Adrenal gland (tissue), 12 donors: ENCODE measurements around the gene GMEB2. TPM values are rescaled to one million over a fixed set of nuclear protein-coding genes. Genes with fewer than 3 reads are reported as not detected.

Experiments used
- DNase-seq, 7 donors: peaks; one replicate each; pipeline ENCODE4 v3.0.0-alpha.2; 2019 to 2020
- H3K27ac ChIP-seq, 5 donors: fragments of 200-600 bp; sonication (generic) in 4 of 5; 1 replicate in 3 of 5; 2 replicates in 2 of 5; pipeline versions ENCODE4 v1.5.1 to v1.8.0; 2016 to 2020; ENCODE audit warnings: mild to moderate bottlenecking in 1 of 5
- H3K27me3 ChIP-seq: fragments of 200-600 bp; 2 replicates; pipeline ENCODE4 v1.8.0; 2021
- H3K36me3 ChIP-seq, 2 donors: fragments of 200-600 bp; replicated peaks in 1 of 2; 1 replicate in 1 of 2; 2 replicates in 1 of 2; pipeline versions ENCODE4 v1.5.1 to v1.8.0; 2018 to 2022
- H3K4me1 ChIP-seq, 2 donors: fragments of 200-600 bp; replicated peaks in 1 of 2; 1 replicate in 1 of 2; 2 replicates in 1 of 2; pipeline versions ENCODE4 v1.5.1 to v1.8.0; 2018 to 2021
- H3K4me3 ChIP-seq, 4 donors: fragments of 200-600 bp; sonication (generic) in 3 of 4; one replicate each; pipeline ENCODE4 v1.5.1; 2016 to 2018
- H3K9me3 ChIP-seq, 3 donors: fragments of 200-600 bp; sonication (generic) in 1 of 3; replicated peaks in 1 of 3; 1 replicate in 2 of 3; 2 replicates in 1 of 3; pipeline versions ENCODE4 v1.5.1 to v1.8.0; 2016 to 2021
- POLR2A ChIP-seq, 2 donors: fragments of 450-650 bp; IDR thresholded peaks; one replicate each; pipeline ENCODE4 v1.6.1; 2017; ENCODE audit warnings: antibody characterized with exemption in 2 of 2, mild to moderate bottlenecking in 2 of 2, moderate library complexity in 1 of 2
- WGBS, 4 donors: extraction: QIAGEN DNeasy Blood & Tissue Kit in 2 of 4; methylation state at CpG; one replicate each; pipeline versions ENCODE4 v1.1.5 to v1.1.7; 2013 to 2017; 5-methylcytosine and 5-hydroxymethylcytosine counted together
- intact Hi-C, 2 donors: fragments of 100-400 bp; cut with DNase I; formaldehyde crosslinking; loops; one replicate each; pipeline versions ENCODE4 v1.14.1 to v1.15.0; 2022 to 2023
- polyA plus RNA-seq, 3 donors: library from polyadenylated mRNA; stranded (reverse); fragments of 200-250 nt in 2 of 3; fragments of 350-450 nt in 1 of 3; fragmentation: Illumina TruSeq in 1 of 3; extraction: RNeasy Lipid Tissue Mini Kit (QIAGEN cat#74804) in 1 of 3; gene quantifications; one replicate each; pipeline ENCODE4 v1.2.3, GENCODE V29; 2013 to 2014
- total RNA-seq, 9 donors: library from RNA; depleted of rRNA in 4 of 9; stranded (reverse); fragments of >200 nt in 4 of 9; fragments of 120-200 nt in 1 of 9; fragmentation: NEBNext Ultra II Directional in 1 of 9; extraction: Animal tissue kit (Norgen Biotek cat#: 25700) in 1 of 9; gene quantifications; one replicate each; pipeline versions ENCODE4 v1.1.0 to v1.2.4, GENCODE V29; 2013 to 2023
- TF ChIP-seq, protein P1 (sequence below), 6 experiments: fragments of 450-650 bp in 4 of 6; fragments of 200-600 bp in 2 of 6; sonication (generic) in 1 of 6; IDR thresholded peaks; 1 replicate in 5 of 6; 2 replicates in 1 of 6; pipeline versions ENCODE4 v1.5.1 to v1.8.0; 2016 to 2021; ENCODE audit warnings: antibody characterized with exemption in 6 of 6, mild to moderate bottlenecking in 2 of 6, moderate library complexity in 1 of 6
- donor health status: healthy with polysubstance abuse.
- donor health status: Bipolar disorder and iron deficiency.
- donor health status: DM: yes; HTN: yes; CAD: no.
- donor health status: DM: no; HTN: no; CAD: no.
- donor health status: DM: no; HTN: no; CAD: no.
- donor health status: DM: yes; HTN: yes; CAD: no.

GMEB2 gene
- total and polyA plus RNA-seq, 12 donors: 4.2 to 18.2 (median 12.5) TPM

DNA sequence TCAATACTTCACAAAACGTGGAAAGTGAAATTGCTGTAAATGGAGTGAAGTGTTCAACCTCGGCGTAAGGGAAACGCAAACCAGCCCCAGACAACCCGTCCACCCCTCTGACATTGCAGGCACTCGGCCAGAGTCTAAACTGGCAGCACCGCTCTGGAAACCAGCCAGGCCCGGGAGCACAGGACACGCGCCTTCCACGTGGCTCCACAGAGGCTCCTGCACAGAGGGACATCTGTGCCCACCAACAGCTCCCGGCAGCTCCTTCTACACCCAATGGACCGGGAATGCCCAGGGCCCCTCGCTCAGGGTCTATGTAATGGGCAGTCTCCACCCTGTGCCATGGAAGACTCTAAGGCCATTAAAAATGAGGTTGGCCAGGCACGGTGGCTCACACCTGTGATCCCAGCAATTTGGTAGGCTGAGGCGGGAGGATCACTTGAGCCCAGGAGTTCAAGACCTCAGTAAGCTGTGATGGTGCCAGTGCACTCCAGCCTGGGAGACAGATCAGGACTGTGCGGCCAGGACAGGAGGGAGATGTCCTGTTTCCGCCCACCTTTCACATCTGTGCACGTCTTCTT, 49.5 kb downstream of the GMEB2 start:
- no peaks in the 10 kb centered on the region for H3K36me3 ChIP-seq
- H3K27me3 ChIP-seq: no peaks in the 10 kb centered on the region
- no peak for TF ChIP-seq POLR2A (IDR thresholded peaks at IDR 0.05)
- TF ChIP-seq, protein P1, sequence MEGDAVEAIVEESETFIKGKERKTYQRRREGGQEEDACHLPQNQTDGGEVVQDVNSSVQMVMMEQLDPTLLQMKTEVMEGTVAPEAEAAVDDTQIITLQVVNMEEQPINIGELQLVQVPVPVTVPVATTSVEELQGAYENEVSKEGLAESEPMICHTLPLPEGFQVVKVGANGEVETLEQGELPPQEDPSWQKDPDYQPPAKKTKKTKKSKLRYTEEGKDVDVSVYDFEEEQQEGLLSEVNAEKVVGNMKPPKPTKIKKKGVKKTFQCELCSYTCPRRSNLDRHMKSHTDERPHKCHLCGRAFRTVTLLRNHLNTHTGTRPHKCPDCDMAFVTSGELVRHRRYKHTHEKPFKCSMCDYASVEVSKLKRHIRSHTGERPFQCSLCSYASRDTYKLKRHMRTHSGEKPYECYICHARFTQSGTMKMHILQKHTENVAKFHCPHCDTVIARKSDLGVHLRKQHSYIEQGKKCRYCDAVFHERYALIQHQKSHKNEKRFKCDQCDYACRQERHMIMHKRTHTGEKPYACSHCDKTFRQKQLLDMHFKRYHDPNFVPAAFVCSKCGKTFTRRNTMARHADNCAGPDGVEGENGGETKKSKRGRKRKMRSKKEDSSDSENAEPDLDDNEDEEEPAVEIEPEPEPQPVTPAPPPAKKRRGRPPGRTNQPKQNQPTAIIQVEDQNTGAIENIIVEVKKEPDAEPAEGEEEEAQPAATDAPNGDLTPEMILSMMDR (IDR thresholded peaks at IDR 0.05): no peak
- DNase-seq: peak in 1 of 7 donors; percentile 49
- intact Hi-C loops: no loop called here
- 69 to 81% (median 77%) methylated on average over 12 to 19 of the region's 19 CpGs for WGBS, 4 donors
- no peaks in the 10 kb centered on the region for H3K9me3 ChIP-seq
- H3K27ac ChIP-seq: no peak overlapping the region
- no peak overlapping the region for H3K4me3 ChIP-seq
- H3K4me1 ChIP-seq: peaks cover 5 to 6% of the 10 kb centered on the region in 2 donors

DNA sequence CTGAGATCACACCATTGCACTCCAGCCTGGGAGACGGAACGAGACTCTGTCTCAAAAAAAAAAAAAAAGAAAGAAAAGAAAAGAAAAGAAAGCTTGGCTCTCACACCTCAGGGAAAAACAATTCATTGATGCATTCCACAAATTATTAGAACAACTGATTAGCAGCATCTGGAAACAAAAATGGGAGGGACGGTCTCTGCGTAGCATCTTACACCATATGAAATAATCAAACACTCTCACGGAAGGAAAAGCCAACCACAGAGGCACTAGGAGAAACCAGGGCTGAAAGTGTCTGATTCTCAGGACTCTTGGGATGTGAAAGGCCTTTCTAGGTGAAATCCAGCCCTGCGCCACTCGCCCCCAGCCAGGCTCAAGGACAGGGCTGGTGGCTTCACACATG, 50.6 kb downstream of the GMEB2 start:
- Histone ChIP-seq H3K4me3 (no peak overlapping the region), H3K9me3 (no peaks in the 10 kb centered on the region), H3K27ac (no peak overlapping the region), H3K27me3 (no peaks in the 10 kb centered on the region), H3K36me3 (no peaks in the 10 kb centered on the region), H3K4me1 (peaks cover 5 to 6% of the 10 kb centered on the region in 2 donors)
- intact Hi-C loops: no loop called here
- no peak for DNase-seq
- WGBS, 4 donors: 72 to 84% (median 79%) methylated on average over 7 of the region's 7 CpGs
- TF ChIP-seq, protein P1 (IDR thresholded peaks at IDR 0.05): no peak
- TF ChIP-seq POLR2A (IDR thresholded peaks at IDR 0.05): no peak

DNA sequence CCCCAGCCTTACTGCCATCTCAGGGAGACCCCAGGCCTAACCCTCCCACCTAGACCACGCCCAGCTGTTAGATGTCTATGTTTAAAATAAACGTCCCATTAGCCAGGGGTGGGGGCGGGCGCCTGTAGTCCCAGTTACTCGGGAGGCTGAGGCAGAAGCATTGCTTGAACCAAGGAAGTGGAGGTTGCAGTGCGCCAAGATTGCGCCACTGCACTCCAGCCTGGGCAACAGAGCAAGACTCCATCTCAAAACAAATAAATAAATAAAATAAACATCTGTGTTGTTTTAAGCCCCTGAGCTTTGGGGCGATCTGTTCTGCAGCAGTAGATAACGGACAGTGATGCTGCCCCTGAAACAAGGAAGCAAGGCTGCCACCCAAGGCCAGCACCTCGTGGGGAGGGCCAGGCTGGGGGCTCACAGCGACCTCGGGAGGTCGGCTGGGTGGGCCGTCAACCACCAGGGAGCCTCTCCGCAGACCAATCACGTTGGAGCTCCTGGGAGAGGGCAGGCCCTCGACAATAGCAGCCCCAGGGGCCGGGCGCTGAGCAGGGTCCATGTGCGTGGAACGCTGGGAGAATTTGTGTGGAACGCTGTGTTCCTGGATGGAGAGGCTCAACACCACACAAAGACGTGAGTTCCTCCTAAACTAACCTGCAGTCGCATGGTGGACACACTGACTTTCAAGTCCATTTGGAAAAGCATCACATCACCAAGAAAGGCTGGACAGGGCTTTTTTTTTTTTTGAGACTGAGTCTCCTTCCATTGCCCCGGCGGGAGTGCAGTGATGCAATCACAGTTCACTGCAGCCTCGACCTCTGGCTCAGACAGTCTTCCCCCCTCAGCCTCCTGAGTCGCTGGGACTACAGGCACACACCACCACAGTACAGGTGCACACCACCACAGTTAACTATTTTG, 51.8 kb downstream of the GMEB2 start:
- Histone ChIP-seq H3K36me3 (no peaks in the 10 kb centered on the region), H3K27ac (no peak overlapping the region), H3K4me3 (no peak overlapping the region), H3K27me3 (no peaks in the 10 kb centered on the region), H3K9me3 (no peaks in the 10 kb centered on the region), H3K4me1 (peaks cover 5 to 6% of the 10 kb centered on the region in 2 donors)
- TF ChIP-seq POLR2A (IDR thresholded peaks at IDR 0.05): no peak
- TF ChIP-seq, protein P1 (IDR thresholded peaks at IDR 0.05): no peak
- intact Hi-C loops: no loop called here
- WGBS, 4 donors: 56 to 67% (median 63%) methylated on average over 26 to 28 of the region's 28 CpGs
- peak in 1 of 7 donors; percentile 39 for DNase-seq

DNA sequence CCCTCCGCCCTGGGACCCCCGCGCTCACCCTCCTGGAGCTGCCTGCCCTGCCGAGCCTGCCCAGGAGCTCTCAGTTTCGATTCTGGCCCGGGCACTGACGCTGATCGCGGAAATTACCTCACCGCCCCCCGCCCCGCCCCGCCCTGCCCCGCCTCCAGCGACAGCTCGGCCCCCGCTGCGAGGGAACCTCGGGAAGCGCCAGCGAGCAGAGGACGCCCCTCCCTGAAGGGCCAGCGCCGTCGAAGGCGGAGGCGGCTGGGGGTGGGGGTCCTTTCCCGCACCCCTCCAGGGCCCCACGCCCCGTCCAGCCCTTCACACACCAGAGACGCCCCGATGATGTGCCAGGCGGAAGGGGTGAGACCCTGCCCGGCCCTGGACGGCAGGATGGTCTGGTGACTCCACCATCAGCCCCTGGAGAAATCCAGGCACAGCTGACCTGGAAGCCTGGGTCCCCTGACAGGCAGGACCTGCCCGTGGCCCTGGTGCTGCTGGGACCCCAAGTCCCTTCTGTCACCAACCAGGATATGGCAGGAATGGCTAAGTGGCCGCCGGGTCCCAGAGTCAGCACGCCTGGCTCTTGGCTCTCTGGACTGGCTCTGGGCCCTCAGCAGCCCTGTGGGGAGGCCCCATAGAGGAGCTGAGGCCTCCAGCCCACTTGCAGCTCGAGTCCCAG, 52.6 kb downstream of the GMEB2 start, which contains the start of gene HELZ2:
Gene HELZ2, minus strand, starts transcription at position 84 of the 673 bp plus-strand sequence. CDS start 1,854 bp downstream, outside the sequence.
- intact Hi-C loops: no loop called here
- H3K36me3 ChIP-seq: no peaks in the 10 kb centered on the region
- peaks cover 5 to 6% of the 10 kb centered on the region in 2 donors for H3K4me1 ChIP-seq
- peak within 1 kb of the TSS in 3 of 4 donors; percentile 56 to 83 (median 74) for H3K4me3 ChIP-seq
- DNase-seq: peak; percentile 65 to 87 (median 79)
- H3K27ac ChIP-seq: peak within 1 kb of the TSS in 3 of 5 donors; percentile 60 to 85 (median 65)
- no peaks in the 10 kb centered on the region for H3K27me3 ChIP-seq
- H3K9me3 ChIP-seq: no peaks in the 10 kb centered on the region
- peak in 1 of 2 donors; percentile 17 for TF ChIP-seq POLR2A (IDR thresholded peaks at IDR 0.05)
- TF ChIP-seq, protein P1 (IDR thresholded peaks at IDR 0.05): no peak
- WGBS, 4 donors: 8 to 60% (median 10%) methylated on average over 1 to 40 of the region's 40 CpGs
